H1 (cell line): ENCODE data around the gene ADAM12. TPM values are rescaled to one million over a fixed set of nuclear protein-coding genes. Genes with fewer than 3 reads are reported as not detected.

Experiments used
- POU5F1 ChIP-seq: IDR thresholded peaks from 2 replicates; pipeline ENCODE4 v1.6.1; 2011; ENCODE audit warnings: low read depth, mild to moderate bottlenecking, low read length, moderate library complexity
- SRF ChIP-seq: IDR thresholded peaks from 2 replicates; pipeline ENCODE4 v1.6.1; 2011; ENCODE audit warnings: mild to moderate bottlenecking, low read depth, low read length, moderate library complexity
- ZNF274 ChIP-seq: IDR thresholded peaks from 2 replicates; pipeline ENCODE4 v1.7.0; 2012; ENCODE audit warnings: low read length, borderline replicate concordance; ENCODE audit errors: extremely low read depth
- polyA plus RNA-seq, 7 experiments: library from polyadenylated mRNA; depleted of rRNA in 3 of 7; stranded (reverse) in 5 of 7; unstranded in 2 of 7; fragments of >200 nt in 5 of 7; fragments of 200-250 nt in 2 of 7; gene quantifications; 1 replicate in 5 of 7; 2 replicates in 1 of 7; 4 replicates in 1 of 7; pipeline versions ENCODE4 v1.2.1 to v1.2.3, GENCODE V29; 2011 to 2013; ENCODE audit warnings: missing spikeins in 2 of 7, mixed read lengths in 2 of 7
- total RNA-seq: library from RNA; stranded (reverse); fragmentation: NEBNext Ultra II Directional; extraction: Animal tissue kit (Norgen Biotek cat#: 25700); gene quantifications from 2 replicates; pipeline ENCODE4 v1.2.1, GENCODE V29; 2021

The ADAM12 gene
- total and polyA plus RNA-seq, 2 of the 8 experiments (the other 6 are each of a cell fraction or from before 2014, with no cell fraction given), result 0.07 to 0.17 TPM

- no peak for TF ChIP-seq POU5F1
- TF ChIP-seq SRF, result no peak
- no peak for TF ChIP-seq ZNF274
These were observed 351.8 kb downstream of the ADAM12 start (continued) for GRCh38 chr10:126036515-126036914.
